LHCN-M2 (cell line): Measurements from ENCODE around the gene SPRR4. TPM values are rescaled to one million over a fixed set of nuclear protein-coding genes. Genes with fewer than 3 reads are reported as not detected.

Source experiments
- DNase-seq: peaks from one replicate; pipeline ENCODE4 v3.0.0-alpha.2; 2012; ENCODE audit warnings: low read depth
- polyA plus RNA-seq: library from polyadenylated mRNA; unstranded; fragments of >200 nt; gene quantifications from one replicate; pipeline ENCODE4 v1.2.1, GENCODE V29; 2012; ENCODE audit warnings: missing spikeins
- total RNA-seq: library from RNA; depleted of rRNA; stranded (reverse); fragments of >200 nt; gene quantifications from 2 replicates; pipeline ENCODE4 v1.2.3, GENCODE V29; 2014; rRNA removed

SPRR4 gene, protein sequence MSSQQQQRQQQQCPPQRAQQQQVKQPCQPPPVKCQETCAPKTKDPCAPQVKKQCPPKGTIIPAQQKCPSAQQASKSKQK
- total RNA-seq, result not detected in 2 replicates
- polyA plus RNA-seq, result not detected

DNA sequence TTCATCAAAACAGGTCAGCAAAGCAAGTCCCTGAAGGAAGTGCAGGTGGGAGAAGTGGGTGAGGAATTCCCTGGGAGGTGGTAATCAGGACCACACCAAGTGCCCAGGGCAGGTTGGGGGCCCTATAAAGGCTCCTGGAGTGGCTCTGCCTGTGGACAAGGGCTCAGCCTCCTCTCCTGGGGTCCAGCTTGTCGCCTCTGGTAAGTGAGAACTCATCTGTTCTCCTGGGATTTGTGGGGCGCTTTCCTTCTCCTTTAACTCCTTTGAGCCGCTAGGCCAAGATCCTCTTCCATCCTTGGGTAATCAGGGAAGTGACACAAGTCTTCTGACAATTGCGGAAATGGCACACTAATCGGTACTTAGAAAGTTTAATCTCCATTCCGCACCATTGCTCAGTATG is at the start of gene SPRR4:
SPRR4 (plus strand) TSS at position 154 of the 400 bp plus-strand sequence. CDS start 1,243 bp downstream, outside the sequence.
- no peak for DNase-seq

DNA sequence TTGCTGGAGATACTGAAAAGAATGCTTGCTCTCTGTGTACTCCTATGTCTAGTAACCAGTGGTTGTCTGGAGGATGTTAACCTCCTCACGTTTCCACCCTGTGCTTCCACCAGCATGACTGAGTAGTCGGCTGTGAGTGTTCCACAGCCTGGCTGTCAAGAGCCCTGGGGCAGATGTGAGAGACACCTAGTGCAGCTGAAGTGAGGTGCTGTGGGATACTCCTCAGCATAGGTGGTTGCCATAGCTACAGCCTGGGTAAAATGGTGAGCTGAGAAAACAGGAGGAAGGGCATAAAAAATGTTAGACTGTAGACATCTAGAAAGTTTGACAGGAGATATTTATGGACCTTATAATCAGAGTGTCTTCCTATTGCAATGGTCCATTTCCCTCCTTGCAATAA is 46.3 kb upstream of the SPRR4 start:
- DNase-seq, result no peak

DNA sequence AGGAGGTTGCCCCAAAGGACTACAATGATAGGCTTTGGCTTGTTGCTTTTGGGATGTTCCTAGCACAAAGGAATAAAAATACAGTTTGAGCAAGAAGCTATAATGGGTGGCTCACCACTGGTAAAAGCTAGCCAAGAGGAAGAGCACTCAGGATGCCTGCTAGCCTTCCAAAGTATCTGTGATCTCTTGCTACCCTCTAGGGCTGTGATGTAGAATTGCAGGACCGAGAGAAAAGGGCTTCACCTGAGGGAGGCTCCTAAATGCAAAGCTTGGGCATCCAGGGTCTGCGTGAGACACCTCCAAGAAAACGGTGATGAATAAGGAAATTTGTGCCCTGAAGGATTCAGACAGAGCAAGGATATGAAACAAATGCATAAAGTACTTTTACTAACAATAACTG is 44.4 kb upstream of the SPRR4 start:
- DNase-seq, result no peak

DNA sequence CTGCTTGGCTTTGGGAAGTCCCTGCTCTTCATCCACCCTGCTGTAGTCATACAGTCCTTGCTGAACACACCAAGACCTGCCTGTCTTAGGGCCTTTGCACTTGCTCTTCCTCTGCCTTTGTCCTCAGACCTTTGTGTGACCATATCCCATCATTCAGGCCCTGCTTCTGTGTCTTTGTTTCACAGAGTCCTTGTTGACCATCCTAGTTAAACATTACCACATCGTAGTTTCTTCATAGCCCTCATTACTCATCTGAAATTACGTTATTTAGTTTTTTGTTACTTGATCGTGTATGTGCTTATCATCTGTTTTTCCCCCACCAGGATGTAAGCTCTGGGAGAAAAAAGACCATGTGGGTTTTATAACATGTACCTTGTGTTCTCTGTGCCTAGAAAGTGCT is 41.8 kb upstream of the SPRR4 start:
- DNase-seq, result no peak

DNA sequence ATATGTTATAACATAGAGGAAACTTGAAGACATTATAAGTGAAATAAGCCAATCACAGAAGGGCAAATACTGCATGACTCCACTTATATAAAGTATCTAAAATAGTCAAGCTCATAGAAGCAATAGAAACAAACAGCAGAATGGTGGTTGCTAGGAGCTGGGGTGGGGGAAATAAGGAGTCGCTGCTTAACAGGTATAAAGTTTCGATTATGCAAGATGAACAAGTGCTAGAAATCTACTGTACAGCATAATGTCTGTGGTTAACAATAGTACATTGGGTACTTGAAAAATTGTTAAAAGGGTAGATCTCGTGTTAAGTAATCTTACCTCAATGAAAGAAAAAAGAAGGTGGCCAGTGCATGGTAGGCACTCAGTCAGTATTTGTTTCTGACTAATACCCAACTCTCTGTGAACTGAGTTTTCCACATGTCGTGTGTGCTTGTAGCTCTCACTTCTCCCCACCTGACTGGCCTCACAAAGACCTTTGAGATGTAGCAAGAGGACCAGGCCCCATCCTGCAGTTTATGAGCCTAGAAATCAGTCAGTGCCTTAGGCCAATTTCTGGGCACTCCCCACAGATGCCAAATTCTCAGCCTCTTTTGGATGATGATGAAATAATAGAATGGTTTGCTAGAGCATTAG is 38.2 kb upstream of the SPRR4 start:
- DNase-seq, result no peak

DNA sequence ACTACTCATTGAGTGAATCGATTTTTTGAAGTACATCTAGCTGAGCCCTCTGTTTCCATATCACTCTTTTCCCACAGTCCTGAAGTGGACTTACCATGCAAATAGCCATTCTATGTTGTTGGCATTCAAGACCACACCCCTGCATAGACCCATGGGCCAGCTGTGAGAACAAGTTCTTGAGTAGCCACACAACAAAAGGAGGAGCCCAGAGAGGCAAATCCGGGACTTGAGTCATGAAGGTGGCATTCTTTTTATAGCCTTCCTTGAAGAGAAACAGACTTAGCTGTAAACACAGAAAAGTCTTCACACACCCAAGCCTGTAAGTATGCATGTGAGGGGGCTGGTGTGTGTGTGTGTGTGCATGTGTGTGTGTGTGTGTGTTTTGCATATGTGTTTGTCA is 37.3 kb upstream of the SPRR4 start:
- no peak for DNase-seq

DNA sequence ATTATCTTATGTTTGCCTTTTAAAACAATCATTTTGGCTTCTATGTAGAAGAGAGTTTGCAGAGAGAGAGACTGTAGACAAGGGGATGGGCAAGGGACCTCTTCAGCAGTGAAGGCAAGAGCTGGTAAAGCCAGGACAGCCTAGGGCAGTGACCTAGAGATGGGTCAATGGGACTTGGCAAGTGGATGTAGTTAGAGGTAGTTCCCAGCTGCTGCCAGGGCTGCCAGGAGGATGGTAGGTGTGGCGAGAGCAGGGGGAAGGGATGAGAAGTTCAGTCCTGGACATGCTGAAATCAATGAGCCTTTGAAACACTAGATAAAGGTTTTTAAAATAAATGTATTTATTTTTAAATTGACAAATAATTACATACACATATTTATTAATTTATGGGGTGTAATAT is 29.8 kb upstream of the SPRR4 start:
- DNase-seq, result no peak

DNA sequence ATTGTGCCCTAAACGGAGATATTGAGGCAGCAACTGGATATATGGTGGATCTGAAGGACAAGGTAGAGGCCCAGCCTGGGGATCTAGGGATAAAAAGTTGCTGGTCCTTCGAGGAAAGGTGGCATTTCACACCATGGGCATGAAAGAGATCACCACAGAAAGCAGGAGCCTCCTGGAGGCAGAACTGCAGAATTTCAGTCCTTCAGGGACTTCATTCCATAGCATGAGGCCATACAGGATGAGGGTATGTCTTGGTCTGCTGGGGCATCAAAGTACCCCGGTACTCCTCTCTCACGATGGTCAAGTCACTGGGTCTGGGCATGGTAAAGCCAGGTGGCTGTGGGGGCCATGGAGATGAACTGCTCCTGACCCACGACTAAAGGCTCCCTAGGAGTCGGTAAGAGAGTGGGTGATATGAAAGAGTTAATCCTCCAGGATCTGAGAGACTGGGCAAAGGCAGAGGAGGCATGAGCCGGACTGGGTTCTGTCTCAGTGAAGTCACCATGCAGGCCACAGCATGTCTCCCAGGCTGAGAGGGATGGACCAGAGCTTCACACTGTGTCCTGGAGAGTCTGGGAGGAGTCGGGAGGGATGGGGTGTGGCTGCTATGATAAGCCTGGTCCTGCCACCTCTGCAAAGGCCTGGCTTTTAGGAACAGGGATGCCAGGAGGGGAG is 29.3 kb upstream of the SPRR4 start:
- DNase-seq, result no peak

DNA sequence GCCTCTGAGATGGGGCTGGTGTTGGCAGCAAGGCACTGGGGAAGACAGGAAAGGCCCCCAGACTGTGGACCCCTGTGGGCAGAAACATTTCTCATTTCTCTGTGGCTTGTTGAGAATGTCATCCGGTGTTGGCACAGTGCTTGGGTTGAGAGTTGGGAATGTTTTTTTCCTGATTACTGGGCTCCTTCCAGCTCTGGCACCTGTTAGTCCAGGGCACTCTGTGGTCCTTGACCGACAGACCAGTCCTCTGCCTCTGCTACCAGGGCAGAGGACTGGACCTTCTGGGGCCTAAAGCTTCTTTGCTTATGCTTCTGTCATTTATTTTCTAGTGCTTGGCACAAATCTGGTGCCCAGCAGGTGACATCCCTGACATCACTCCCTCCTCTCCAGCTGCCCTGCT is 28.3 kb upstream of the SPRR4 start:
- no peak for DNase-seq

DNA sequence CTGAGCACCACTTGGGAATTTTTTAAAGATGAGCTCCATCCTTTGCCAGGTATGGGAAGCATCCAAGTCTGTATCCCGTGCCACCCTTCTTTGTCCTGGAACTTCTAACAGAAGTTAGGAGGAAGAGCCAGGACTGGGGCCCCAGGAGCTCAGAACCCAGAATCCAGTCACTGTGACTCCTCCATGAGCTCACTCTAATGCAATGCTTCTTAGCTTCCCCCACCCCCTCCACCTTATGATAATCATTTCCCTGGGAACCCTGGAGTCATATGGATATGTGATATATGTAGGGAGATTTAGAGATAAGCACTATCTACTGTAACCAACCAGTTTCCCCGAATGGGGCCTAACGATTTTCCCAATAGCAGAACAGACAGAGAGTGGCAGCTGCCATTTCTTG is 24.2 kb upstream of the SPRR4 start:
- DNase-seq, result no peak

DNA sequence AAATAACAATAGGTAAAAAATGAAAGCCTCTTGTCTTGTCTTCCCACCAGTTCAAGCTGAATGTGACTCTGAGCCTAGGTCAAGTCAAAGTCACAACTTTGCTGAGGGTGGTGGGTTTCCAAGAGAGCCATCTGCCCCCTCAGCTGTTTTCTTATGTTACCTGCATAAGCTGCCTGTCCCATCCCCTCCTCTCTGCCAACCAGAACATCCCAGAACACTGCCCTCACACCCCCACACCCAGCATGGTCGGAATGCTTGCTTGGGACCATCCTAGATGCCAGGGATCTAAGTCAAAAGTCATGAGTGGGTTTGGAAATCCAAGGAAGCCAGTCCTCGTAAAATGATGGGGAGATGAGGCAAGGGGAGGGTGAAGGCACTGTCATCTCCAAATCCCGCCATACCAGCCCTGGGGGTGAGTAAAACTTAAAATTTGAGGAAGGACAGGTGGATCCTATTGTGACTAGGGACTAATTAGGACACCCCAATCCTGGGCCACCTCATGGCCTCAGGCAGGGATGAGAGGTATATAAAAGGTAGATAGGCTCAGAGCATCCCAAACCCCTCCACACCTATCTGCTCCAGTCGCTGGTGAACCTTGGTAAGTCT is 23.7 kb upstream of the SPRR4 start, which contains the start of gene SPRR5:
SPRR5 (plus strand) TSS at position 556 of the 606 bp plus-strand sequence. CDS start 1,349 bp downstream, outside the sequence.
- no peak for DNase-seq

DNA sequence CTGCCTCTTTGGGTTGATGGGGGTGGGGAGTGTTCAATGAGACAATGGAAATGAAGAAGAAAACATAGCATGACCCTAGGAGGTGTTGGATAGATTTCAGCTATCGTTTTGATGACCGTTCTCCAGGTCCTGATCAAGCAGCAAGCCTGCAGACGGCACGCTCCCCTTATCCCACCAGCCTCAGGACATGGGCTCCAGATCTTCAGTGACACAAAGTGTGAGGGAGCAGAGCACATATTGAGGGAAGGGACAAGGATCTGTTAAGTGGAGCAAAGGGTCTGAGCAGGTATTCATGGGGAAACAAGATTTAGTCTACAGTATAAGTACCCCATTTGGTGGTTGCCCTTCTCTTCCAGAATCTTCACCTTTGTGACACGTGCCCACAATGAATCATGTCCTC is 18.7 kb upstream of the SPRR4 start:
- no peak for DNase-seq

DNA sequence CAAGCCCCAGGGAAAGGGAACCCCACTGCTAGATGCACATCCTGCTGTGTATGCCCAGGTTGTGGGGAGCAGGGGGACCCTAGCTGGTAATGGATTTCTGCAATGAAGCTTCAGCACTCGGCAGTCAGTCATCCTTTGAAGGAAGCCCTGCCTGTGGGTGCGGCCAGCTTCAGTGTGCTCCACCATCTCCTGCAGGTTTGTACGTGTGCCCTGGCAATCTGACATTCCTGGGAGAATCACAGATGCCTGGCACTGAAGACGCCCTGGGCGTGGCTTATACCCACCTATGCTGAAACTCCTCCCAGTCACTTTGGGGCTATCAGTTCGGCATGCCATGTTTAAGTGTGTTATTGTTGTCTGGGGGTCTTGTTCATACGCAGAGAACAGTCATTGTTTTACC is 16.7 kb upstream of the SPRR4 start:
- DNase-seq, result no peak

DNA sequence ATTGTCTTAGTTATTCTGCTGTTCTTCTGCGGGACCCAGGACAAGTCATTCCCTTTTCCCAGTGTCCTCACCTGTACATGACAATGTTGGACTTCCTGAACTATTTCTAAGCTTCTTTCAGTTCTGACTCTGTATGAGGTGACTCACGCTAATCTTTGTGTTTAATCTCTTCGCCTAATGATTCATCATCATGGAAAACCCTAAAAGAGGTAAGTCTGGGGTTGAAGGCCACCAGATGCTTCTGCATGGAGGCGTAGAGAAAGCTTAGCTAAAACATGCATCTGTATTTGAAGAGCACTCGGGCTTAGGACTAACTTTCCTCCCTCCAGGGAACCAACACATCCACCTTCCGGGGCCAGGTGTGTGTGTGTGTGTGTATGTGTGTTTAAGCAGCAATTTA is 16.0 kb upstream of the SPRR4 start:
- DNase-seq, result peak; percentile 0

DNA sequence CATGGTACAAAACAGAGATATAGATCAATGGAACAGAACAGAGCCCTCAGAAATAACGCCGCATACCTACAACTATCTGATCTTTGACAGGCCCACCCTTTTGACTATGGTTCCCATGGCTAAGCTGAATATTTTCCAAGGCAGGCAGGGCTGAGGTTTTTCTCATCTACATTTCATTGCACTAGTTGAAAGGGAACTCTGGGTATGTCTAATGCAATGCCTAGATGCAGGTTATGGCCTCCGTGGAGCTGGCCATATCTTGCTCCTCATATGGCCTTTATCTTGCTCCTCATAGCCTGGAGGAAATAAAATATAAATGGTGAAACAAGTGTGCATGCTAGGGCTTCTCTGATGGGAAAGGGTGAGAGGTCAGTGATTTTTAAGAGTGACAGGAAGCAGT is 12.9 kb upstream of the SPRR4 start:
- no peak for DNase-seq

DNA sequence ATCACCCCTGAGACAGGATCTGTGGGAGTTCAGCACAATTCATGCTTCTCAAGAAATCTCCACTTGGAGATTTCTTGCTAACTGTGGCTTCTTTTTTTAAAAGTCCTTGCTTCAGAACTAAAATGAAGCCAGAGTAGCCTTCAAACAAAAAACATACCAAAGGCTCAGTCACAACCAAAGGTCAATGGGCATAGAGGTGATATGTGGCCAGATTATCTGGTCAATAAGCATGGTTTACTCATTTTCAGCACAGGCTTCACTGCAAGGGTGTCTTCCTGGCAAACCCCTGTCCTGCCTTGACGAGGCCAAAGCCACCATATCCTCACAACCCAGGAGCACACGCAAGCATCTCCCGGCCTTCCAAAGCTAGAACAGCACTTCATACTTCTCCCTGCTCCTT is 11.2 kb upstream of the SPRR4 start:
- DNase-seq, result no peak

DNA sequence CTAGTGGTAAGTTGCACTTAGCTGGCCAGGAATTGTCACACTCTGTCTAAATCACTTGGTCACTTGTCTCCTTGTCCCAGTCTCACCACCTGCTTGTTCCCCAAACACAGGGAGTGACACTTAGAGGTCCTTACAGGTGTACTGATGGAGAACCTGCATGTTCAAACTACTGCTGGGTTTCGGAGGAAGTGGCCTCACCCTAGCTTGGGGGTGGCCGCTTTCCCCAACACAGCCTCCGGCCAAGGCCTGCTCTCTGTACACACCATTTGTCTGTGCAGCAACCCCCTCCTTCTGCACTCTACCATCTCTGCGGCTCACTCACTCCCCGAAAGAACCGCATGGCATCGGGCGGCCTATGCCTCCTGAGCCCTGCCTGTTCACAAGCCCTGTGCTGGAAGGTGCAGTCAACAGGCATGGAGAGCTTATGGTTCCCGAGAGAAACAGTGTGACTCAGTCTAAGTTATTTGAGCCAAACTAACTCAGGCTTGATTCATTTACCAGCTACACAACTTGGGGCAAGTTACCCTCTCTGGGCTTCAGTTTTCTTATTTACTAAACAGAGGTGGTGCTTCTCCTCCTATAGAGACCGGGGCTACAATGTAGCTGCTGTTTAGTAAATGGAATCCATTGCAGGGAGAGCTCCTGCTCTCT is 10.5 kb upstream of the SPRR4 start:
- DNase-seq, result no peak

DNA sequence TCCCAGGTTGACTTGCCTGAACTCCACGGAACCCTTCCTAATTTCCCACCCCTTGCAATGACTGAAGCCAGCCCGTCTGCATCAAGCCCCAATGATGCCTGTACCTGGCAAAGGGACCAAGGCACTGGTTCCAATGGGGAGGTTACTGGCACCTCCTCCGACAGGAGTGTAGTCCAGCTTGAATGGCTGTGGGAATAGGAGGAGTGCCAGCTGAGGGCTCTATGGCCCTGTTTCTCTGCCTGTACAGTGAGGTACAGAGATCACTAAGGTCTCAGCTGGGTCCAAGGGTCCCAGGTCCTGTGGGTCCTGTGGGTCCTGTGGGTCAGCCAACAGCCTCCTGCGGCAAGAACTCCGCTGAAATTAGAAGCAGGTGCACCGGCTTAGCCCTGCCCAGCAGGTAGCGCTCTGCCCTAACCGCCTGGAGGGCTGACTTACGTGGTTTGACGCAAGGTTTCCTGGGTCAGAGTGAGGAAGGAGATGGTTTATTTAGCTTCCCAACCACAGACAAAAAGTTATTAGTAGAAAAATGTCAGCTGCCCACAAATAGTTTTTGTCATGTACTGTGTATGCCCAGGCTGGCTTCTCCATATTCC is 9.9 kb upstream of the SPRR4 start:
- no peak for DNase-seq

DNA sequence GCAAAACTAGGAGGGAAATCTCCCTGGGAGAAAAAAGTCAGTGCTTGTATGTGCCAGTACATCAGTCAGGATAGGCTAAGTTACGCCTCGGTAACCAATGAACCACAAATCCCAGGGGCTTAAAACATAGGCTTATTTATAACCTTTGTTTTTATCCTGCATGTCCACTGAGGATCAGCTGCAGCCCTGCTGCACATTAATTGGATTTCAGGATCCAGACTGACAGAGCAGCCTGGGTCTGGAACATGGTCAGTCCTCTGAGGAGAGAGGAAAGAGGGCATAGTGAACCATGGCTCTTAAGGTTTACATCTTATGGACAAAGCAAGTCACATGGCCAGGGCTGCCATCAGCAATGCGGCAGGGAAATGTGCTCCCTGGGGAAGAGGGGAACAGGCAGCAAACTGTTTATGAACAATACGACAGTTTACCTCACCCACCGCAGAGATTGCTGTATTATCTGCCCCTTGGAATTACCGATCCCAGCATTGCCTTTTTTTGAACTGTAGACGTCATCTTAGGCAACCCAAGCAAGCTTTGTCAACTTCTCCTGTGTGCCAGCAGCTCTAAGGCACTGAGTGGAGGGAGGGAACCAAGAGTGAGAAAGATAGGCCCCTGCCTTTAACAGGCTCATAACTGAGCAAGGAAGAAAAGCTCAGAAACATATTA is 9.1 kb upstream of the SPRR4 start:
- DNase-seq, result no peak

DNA sequence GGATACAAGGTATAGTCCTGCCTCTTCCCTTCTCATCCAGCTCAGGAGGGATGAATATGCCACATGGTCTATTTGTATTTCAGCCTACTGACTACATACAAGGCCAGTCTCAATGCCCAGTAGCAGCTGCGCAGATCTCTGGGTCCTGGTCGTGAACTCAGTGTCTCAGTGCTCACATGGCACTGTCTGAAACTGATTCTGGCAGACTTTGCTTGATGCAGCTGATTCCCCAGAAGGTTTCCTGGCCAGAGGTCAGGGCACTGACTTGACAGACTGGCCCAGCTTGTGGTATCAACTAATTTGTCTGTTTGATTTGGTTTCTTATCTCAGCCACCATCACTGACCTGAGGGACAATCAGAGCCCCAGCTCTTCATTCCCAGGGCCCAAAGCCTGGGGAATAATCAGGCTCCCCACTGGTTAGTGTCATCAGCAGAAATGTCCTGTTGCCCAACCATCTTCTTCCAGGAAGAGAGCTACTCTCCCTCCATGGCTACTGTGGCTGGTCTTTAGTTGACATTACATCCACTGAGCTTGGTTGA is 7.5 kb upstream of the SPRR4 start:
- no peak for DNase-seq

DNA sequence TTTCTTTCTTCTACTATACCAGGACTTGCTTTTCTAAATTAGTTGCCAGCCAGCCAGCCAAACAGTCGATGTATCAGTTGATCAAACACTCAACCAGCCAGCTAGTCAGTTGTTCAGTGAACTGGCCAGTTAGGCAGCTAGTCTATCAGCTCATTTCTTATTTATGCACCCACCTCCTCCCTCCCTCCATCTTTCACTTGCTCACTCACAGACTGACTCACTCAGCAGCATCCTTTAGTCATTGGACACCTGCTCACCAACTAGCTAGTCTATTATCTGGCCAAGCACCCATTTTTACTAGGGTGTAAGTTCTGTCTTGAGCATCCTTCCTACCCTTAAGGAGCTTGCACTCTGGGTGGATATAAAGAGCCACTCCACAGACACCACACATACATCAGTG is 5.9 kb upstream of the SPRR4 start:
- no peak for DNase-seq
